Measurements from ENCODE around the gene ANXA6. TPM values are rescaled to one million over a fixed set of nuclear protein-coding genes. Genes with fewer than 3 reads are reported as not detected.

Gene ANXA6
- total and polyA plus RNA-seq, 10 of the 15 experiments (the other 5 are each of a cell fraction or from before 2014, with no cell fraction given): 44.0 to 571 (median 465) TPM

DNA sequence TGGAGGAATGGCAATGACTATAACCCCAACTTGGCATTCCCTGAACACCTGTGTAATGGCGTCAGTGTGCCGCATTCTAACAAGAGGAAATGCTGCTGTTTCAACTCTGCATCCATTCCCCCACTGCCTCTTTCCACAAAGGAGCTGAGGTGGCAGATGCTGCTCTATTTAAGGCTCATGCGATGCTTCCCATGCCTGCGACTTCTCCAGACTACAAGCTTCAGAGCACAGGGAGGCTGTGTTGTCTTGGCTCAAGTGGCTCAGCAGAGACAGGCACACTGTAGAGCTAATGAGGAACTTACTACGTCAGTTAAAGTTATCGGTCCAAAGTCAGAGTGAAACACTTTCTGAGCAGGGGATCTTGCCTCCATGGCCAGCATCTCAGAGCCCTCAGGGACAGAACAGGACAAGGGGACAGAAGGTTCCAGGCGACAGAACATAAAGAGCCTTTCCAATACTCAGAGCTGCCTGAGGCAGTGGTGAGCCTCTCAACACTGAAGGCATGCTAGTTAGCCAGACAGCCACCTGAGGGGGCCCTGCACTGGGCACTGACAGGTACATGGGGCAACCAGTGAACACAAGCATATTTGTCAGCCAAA lies 98.6 kb downstream of the ANXA6 start (continued):
- TF ChIP-seq, protein P1, sequence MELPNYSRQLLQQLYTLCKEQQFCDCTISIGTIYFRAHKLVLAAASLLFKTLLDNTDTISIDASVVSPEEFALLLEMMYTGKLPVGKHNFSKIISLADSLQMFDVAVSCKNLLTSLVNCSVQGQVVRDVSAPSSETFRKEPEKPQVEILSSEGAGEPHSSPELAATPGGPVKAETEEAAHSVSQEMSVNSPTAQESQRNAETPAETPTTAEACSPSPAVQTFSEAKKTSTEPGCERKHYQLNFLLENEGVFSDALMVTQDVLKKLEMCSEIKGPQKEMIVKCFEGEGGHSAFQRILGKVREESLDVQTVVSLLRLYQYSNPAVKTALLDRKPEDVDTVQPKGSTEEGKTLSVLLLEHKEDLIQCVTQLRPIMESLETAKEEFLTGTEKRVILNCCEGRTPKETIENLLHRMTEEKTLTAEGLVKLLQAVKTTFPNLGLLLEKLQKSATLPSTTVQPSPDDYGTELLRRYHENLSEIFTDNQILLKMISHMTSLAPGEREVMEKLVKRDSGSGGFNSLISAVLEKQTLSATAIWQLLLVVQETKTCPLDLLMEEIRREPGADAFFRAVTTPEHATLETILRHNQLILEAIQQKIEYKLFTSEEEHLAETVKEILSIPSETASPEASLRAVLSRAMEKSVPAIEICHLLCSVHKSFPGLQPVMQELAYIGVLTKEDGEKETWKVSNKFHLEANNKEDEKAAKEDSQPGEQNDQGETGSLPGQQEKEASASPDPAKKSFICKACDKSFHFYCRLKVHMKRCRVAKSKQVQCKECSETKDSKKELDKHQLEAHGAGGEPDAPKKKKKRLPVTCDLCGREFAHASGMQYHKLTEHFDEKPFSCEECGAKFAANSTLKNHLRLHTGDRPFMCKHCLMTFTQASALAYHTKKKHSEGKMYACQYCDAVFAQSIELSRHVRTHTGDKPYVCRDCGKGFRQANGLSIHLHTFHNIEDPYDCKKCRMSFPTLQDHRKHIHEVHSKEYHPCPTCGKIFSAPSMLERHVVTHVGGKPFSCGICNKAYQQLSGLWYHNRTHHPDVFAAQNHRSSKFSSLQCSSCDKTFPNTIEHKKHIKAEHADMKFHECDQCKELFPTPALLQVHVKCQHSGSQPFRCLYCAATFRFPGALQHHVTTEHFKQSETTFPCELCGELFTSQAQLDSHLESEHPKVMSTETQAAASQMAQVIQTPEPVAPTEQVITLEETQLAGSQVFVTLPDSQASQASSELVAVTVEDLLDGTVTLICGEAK (IDR thresholded peaks at IDR 0.05; ENCODE audit: borderline replicate concordance): no peak
- TF ChIP-seq, protein P2, sequence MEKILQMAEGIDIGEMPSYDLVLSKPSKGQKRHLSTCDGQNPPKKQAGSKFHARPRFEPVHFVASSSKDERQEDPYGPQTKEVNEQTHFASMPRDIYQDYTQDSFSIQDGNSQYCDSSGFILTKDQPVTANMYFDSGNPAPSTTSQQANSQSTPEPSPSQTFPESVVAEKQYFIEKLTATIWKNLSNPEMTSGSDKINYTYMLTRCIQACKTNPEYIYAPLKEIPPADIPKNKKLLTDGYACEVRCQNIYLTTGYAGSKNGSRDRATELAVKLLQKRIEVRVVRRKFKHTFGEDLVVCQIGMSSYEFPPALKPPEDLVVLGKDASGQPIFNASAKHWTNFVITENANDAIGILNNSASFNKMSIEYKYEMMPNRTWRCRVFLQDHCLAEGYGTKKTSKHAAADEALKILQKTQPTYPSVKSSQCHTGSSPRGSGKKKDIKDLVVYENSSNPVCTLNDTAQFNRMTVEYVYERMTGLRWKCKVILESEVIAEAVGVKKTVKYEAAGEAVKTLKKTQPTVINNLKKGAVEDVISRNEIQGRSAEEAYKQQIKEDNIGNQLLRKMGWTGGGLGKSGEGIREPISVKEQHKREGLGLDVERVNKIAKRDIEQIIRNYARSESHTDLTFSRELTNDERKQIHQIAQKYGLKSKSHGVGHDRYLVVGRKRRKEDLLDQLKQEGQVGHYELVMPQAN (conservative IDR thresholded peaks at IDR 0.05): no peak
- TF ChIP-seq CHD2 (IDR thresholded peaks at IDR 0.05; ENCODE audit: borderline replicate concordance, low read depth, low read length): no peak
- TF ChIP-seq, protein P3, sequence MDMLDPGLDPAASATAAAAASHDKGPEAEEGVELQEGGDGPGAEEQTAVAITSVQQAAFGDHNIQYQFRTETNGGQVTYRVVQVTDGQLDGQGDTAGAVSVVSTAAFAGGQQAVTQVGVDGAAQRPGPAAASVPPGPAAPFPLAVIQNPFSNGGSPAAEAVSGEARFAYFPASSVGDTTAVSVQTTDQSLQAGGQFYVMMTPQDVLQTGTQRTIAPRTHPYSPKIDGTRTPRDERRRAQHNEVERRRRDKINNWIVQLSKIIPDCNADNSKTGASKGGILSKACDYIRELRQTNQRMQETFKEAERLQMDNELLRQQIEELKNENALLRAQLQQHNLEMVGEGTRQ (IDR thresholded peaks at IDR 0.05; ENCODE audit: borderline replicate concordance, low read depth, low read length): no peak
- TF ChIP-seq, protein P4, sequence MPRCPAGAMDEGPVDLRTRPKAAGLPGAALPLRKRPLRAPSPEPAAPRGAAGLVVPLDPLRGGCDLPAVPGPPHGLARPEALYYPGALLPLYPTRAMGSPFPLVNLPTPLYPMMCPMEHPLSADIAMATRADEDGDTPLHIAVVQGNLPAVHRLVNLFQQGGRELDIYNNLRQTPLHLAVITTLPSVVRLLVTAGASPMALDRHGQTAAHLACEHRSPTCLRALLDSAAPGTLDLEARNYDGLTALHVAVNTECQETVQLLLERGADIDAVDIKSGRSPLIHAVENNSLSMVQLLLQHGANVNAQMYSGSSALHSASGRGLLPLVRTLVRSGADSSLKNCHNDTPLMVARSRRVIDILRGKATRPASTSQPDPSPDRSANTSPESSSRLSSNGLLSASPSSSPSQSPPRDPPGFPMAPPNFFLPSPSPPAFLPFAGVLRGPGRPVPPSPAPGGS (IDR thresholded peaks at IDR 0.05; ENCODE audit: borderline replicate concordance, insufficient read depth, low read depth, low read length, poor library complexity, severe bottlenecking): no peak
- TF ChIP-seq, protein P5, sequence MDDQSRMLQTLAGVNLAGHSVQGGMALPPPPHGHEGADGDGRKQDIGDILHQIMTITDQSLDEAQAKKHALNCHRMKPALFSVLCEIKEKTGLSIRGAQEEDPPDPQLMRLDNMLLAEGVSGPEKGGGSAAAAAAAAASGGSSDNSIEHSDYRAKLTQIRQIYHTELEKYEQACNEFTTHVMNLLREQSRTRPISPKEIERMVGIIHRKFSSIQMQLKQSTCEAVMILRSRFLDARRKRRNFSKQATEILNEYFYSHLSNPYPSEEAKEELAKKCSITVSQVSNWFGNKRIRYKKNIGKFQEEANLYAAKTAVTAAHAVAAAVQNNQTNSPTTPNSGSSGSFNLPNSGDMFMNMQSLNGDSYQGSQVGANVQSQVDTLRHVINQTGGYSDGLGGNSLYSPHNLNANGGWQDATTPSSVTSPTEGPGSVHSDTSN (IDR thresholded peaks at IDR 0.05; ENCODE audit: insufficient replicate concordance, low read depth, low read length): no peak
- no peak; the same call in 1 of the 2 replicates for TF ChIP-seq SMARCA5 (IDR thresholded peaks at IDR 0.05)
- TF ChIP-seq, protein P6, sequence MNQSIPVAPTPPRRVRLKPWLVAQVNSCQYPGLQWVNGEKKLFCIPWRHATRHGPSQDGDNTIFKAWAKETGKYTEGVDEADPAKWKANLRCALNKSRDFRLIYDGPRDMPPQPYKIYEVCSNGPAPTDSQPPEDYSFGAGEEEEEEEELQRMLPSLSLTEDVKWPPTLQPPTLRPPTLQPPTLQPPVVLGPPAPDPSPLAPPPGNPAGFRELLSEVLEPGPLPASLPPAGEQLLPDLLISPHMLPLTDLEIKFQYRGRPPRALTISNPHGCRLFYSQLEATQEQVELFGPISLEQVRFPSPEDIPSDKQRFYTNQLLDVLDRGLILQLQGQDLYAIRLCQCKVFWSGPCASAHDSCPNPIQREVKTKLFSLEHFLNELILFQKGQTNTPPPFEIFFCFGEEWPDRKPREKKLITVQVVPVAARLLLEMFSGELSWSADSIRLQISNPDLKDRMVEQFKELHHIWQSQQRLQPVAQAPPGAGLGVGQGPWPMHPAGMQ (IDR thresholded peaks at IDR 0.05; ENCODE audit: borderline replicate concordance): no peak
- TF ChIP-seq MTA2 (IDR thresholded peaks at IDR 0.05; ENCODE audit: low read depth): no peak
- TF ChIP-seq, protein P7, sequence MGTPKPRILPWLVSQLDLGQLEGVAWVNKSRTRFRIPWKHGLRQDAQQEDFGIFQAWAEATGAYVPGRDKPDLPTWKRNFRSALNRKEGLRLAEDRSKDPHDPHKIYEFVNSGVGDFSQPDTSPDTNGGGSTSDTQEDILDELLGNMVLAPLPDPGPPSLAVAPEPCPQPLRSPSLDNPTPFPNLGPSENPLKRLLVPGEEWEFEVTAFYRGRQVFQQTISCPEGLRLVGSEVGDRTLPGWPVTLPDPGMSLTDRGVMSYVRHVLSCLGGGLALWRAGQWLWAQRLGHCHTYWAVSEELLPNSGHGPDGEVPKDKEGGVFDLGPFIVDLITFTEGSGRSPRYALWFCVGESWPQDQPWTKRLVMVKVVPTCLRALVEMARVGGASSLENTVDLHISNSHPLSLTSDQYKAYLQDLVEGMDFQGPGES (IDR thresholded peaks at IDR 0.05): no peak
- TF ChIP-seq NR2F1 (conservative IDR thresholded peaks at IDR 0.05): no peak
- TF ChIP-seq ZNF207 (IDR thresholded peaks at IDR 0.05; ENCODE audit: borderline replicate concordance): 0 out of 2 replicates have a peak, but pooled peaks have one; percentile 36
- no peak for TF ChIP-seq CHD1 (IDR thresholded peaks at IDR 0.05; ENCODE audit: low read depth, low read length)
